ENCODE data around the gene USP49.

- TF ChIP-seq POLR2AphosphoS5 (IDR thresholded peaks at IDR 0.05; ENCODE audit: low read depth, low read length): no peak
- TF ChIP-seq POLR2A (IDR thresholded peaks at IDR 0.05; ENCODE audit: low read depth, low read length): no peak
Measured at GRCh38 chr6:41746107-41746506, 149.1 kb downstream of the USP49 start.

Measured in GM12892 (cell line).